Right lobe of liver (tissue), 6 donors: ENCODE results near the gene GPR35. TPM values are rescaled to one million over a fixed set of nuclear protein-coding genes. Genes with fewer than 3 reads are reported as not detected.

Source experiments
- ATAC-seq, 4 donors: fragments of 200-7000 bp; cut with Tn5 transposase; one replicate each; pipeline ENCODE4 v1.9.1; 2020; ENCODE audit warnings: mild to moderate bottlenecking in 4 of 4, moderate library complexity in 4 of 4
- DNase-seq, 3 donors: peaks; one replicate each; pipeline ENCODE4 v3.0.0-alpha.2; 2020
- H3K27ac ChIP-seq, 3 donors: fragments of 200-600 bp; one replicate each; pipeline ENCODE4 v1.8.0; 2022
- H3K27me3 ChIP-seq, 2 donors: fragments of 200-600 bp; one replicate each; pipeline ENCODE4 v1.8.0; 2022
- H3K36me3 ChIP-seq, 4 donors: fragments of 200-600 bp; sonication (generic) in 1 of 4; one replicate each; pipeline versions ENCODE4 v1.5.1 to v1.8.0; 2017 to 2022; ENCODE audit warnings: control low read depth in 1 of 4
- H3K4me1 ChIP-seq, 4 donors: fragments of 200-600 bp; sonication (generic) in 1 of 4; one replicate each; pipeline versions ENCODE4 v1.5.1 to v1.8.0; 2017 to 2022; ENCODE audit warnings: control low read depth in 1 of 4
- H3K4me3 ChIP-seq, 3 donors: fragments of 200-600 bp; one replicate each; pipeline ENCODE4 v1.8.0; 2022
- H3K9me3 ChIP-seq, 4 donors: fragments of 200-600 bp; sonication (generic) in 1 of 4; one replicate each; pipeline versions ENCODE4 v1.5.1 to v1.8.0; 2017 to 2022; ENCODE audit warnings: control low read depth in 1 of 4
- CTCF ChIP-seq, 4 donors: fragments of 200-600 bp in 3 of 4; fragments of 450-650 bp in 1 of 4; IDR thresholded peaks; one replicate each; pipeline versions ENCODE4 v1.5.1 to v1.8.0; 2016 to 2022; ENCODE audit warnings: antibody characterized with exemption in 4 of 4, mild to moderate bottlenecking in 2 of 4
- POLR2A ChIP-seq: fragments of 450-650 bp; IDR thresholded peaks from one replicate; pipeline ENCODE4 v1.6.1; 2017; ENCODE audit warnings: antibody characterized with exemption, mild to moderate bottlenecking
- WGBS: methylation state at CpG from one replicate; pipeline ENCODE4 v1.1.6; 2018; ENCODE audit warnings: low coverage, low lambda C conversion rate; ENCODE audit not compliant: insufficient coverage; ENCODE audit errors: missing lambda C conversion rate; 5-methylcytosine and 5-hydroxymethylcytosine counted together
- intact Hi-C, 2 donors: fragments of 100-400 bp; cut with DNase I; formaldehyde crosslinking; loops; one replicate each; pipeline versions ENCODE4 v1.11.2 to v1.14.1; 2022
- total RNA-seq, 6 experiments: library from RNA; depleted of rRNA in 2 of 6; stranded (reverse); fragments of >200 nt in 2 of 6; fragmentation: NEBNext Ultra II Directional in 3 of 6; extraction: Animal tissue kit (Norgen Biotek cat#: 25700) in 3 of 6; gene quantifications; one replicate each; pipeline versions ENCODE4 v1.1.0 to v1.2.4, GENCODE V29; 2016 to 2023
- donor health status: DM: no; HTN: yes; CAD: no.
- donor health status: DM: no; HTN: no; CAD: no.
- donor health status: DM: no; HTN: no; CAD: no.
- donor health status: DM: no; HTN: yes; CAD: no.
- donor health status: DM: no; HTN: yes; CAD: no.

GPR35 gene
- total RNA-seq, 6 experiments from 2014 or later = 0.11 to 1.2 (median 0.72) TPM

GRCh38 chr2:240619506-240620148 is 5.7 kb upstream of the GPR35 start:
- peak in 3 of 4 donors; percentile 5 to 29 (median 27) for ATAC-seq
- intact Hi-C loops = no loop called here
- DNase-seq = peak; percentile 18 to 46 (median 42)
- Histone ChIP-seq H3K27me3 (no peaks in the 10 kb centered on the region), H3K36me3 (no peaks in the 10 kb centered on the region), H3K4me3 (no peak overlapping the region), H3K4me1 (no peaks in the 10 kb centered on the region), H3K9me3 (no peaks in the 10 kb centered on the region), H3K27ac (no peak overlapping the region)
- 80% methylated on average over 9 of the region's 19 CpGs for WGBS
- TF ChIP-seq CTCF (IDR thresholded peaks at IDR 0.05) = no peak
- no peak for TF ChIP-seq POLR2A

- ATAC-seq (peak in 1 of 4 donors; percentile 5), DNase-seq (peak; percentile 15 to 43 (median 38))
- Histone ChIP-seq H3K9me3 (no peaks in the 10 kb centered on the region), H3K27ac (no peak overlapping the region), H3K27me3 (no peaks in the 10 kb centered on the region), H3K36me3 (no peaks in the 10 kb centered on the region), H3K4me3 (no peak overlapping the region), H3K4me1 (no peaks in the 10 kb centered on the region)
- TF ChIP-seq CTCF (IDR thresholded peaks at IDR 0.05) (no peak), POLR2A (no peak)
- no CpG with 5 or more reads among the region's 13 CpGs for WGBS
- intact Hi-C loops = no loop called here
Observed at GRCh38 chr2:240620149-240620731, 5.0 kb upstream of the GPR35 start.

GRCh38 chr2:240620859-240621258 is 4.4 kb upstream of the GPR35 start:
- Histone ChIP-seq H3K27ac (no peak overlapping the region), H3K36me3 (no peaks in the 10 kb centered on the region), H3K4me1 (no peaks in the 10 kb centered on the region), H3K9me3 (no peaks in the 10 kb centered on the region), H3K4me3 (no peak overlapping the region), H3K27me3 (no peaks in the 10 kb centered on the region)
- WGBS = 64% methylated on average over 7 of the region's 7 CpGs
- no peak for TF ChIP-seq CTCF (IDR thresholded peaks at IDR 0.05)
- ATAC-seq (no peak), DNase-seq (peak in 1 of 3 donors; percentile 21)
- intact Hi-C loops = no loop called here

DNA sequence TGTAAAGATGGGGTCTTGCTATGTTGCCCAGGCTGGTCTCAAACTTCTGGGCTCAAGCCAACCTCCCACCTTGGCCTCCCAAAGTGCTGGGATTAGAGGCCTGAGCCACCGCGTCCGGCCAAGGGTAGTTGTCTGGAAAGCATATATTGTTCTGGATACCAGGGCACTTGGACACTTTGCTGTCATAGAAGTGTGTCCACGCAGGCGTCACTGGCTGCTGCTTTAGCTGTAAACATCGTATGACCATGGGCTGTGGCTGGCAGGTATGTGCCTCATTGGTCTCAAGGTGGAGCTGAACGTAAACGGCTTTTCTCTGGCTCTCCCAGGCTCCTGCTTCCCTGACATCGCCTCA is 3.2 kb upstream of the GPR35 start:
- ATAC-seq (no peak), DNase-seq (peak in 2 of 3 donors; percentile 22 to 27)
- WGBS = 73% methylated on average over 8 of the region's 9 CpGs
- Histone ChIP-seq H3K36me3 (no peaks in the 10 kb centered on the region), H3K27me3 (no peaks in the 10 kb centered on the region), H3K4me1 (no peaks in the 10 kb centered on the region), H3K27ac (no peak overlapping the region), H3K9me3 (no peaks in the 10 kb centered on the region), H3K4me3 (no peak overlapping the region)
- intact Hi-C loops = no loop called here
- TF ChIP-seq CTCF (IDR thresholded peaks at IDR 0.05) (no peak), POLR2A (no peak)
